AG09309 (cell line): Measurements from ENCODE around the gene RPL9.

Experiments used
- DNase-seq: peaks from one replicate; pipeline ENCODE4 v3.0.0-alpha.2; 2010; ENCODE audit warnings: low read depth
- H3K4me3 ChIP-seq: 2 replicates; pipeline ENCODE4 v1.5.1; 2011; ENCODE audit warnings: mild to moderate bottlenecking, low read depth, low read length, moderate library complexity; ENCODE audit not compliant: control insufficient read depth
- TF ChIP-seq, protein P1 (sequence below): IDR thresholded peaks from 2 replicates; pipeline ENCODE4 v1.5.1; 2011; ENCODE audit warnings: mild to moderate bottlenecking, low read depth, low read length, inconsistent platforms; ENCODE audit not compliant: insufficient read depth, control insufficient read depth; ENCODE audit errors: missing control alignments

RPL9 gene

DNA sequence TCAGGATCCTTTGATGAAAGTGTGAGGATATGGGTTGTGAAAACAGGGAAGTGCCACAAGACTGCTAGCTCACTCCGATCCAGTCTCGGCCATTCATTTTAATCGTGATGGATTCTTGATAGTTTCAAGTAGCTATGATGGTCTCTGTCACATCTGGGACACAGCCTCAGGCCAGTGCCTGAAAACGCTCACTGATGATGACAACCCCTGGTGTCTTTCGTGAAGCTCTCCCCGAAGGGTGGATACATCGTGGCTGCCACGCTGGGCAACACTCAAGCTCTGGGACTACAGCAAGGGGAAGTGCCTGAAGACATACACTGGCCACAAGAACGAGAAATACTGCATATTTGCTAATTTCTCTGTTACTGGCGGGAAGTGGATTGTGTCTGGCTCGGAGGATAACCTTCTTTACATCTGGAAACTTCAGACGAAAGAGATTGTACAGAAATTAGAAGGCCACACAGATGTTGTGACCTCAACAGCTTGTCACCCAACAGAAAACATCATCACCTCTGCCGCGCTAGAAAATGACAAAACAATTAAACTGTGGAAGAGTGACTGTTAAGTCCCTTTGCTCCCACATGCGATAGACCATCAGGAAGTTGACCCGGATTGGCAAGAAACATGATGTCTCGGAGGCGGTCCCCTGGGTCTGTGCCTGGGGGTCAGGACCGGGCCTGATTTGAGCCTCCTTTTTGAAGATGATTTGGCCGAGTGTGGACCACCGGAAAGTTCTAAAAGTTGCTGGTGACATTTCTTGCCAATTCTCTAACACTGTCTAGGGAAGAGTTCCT is 22.4 kb upstream of the RPL9 start:
- DNase-seq: no peak
- TF ChIP-seq, protein P1, sequence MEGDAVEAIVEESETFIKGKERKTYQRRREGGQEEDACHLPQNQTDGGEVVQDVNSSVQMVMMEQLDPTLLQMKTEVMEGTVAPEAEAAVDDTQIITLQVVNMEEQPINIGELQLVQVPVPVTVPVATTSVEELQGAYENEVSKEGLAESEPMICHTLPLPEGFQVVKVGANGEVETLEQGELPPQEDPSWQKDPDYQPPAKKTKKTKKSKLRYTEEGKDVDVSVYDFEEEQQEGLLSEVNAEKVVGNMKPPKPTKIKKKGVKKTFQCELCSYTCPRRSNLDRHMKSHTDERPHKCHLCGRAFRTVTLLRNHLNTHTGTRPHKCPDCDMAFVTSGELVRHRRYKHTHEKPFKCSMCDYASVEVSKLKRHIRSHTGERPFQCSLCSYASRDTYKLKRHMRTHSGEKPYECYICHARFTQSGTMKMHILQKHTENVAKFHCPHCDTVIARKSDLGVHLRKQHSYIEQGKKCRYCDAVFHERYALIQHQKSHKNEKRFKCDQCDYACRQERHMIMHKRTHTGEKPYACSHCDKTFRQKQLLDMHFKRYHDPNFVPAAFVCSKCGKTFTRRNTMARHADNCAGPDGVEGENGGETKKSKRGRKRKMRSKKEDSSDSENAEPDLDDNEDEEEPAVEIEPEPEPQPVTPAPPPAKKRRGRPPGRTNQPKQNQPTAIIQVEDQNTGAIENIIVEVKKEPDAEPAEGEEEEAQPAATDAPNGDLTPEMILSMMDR: no peak
- H3K4me3 ChIP-seq: no peak overlapping the region

DNA sequence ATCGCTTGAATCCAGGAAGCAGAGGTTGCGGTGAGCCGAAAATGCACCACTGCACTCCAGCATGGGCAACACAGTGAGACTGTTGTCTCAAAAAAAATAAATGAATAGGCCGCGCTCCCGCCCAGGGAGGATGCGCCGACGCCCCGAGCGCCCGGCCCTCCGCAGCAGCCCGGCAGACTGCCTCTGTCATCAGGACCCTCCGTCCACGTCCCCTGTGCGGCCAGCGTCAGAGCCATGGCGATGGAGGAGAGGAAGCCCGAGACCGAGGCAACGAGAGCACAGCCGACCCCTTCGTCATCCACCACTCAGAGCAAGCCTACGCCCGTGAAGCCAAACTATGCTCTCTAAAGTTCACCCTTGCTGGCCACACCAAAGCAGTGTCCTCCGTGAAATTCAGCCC is 21.5 kb upstream of the RPL9 start:
- H3K4me3 ChIP-seq: no peak overlapping the region
- DNase-seq: no peak
- TF ChIP-seq, protein P1: no peak

DNA sequence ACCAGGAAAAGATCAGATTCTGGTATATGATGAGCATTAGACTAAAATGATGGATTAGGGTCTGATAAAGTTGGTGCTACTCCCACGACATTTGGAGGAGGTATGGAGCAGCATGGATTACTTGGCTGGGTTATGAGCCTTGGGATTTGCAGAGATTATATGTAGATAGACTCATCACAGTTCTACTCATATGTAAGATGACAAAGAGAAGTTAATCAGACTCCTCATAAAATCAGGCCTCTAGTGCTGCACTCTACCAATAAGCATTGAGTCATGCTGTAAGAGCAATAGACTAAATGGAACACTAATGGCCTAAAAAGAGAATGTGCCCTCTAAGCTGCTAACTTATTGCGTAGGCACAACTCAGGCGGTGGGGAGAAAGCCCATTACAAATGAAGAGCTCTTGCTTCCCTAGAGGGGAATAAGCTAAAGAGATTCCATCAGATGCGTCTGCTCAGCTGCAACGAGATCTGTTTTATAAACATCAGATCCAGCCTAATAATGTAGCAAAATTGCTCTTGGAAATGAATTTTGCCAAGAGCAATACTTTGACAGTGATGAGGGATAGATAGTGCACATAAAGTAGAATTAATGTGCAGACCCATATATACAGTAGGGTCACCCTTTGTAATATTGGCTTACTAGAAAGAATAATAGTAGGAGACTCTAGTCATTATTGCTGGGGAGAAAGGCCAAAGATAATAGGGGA is 17.6 kb upstream of the RPL9 start:
- TF ChIP-seq, protein P1: no peak
- no peak overlapping the region for H3K4me3 ChIP-seq
- no peak for DNase-seq

DNA sequence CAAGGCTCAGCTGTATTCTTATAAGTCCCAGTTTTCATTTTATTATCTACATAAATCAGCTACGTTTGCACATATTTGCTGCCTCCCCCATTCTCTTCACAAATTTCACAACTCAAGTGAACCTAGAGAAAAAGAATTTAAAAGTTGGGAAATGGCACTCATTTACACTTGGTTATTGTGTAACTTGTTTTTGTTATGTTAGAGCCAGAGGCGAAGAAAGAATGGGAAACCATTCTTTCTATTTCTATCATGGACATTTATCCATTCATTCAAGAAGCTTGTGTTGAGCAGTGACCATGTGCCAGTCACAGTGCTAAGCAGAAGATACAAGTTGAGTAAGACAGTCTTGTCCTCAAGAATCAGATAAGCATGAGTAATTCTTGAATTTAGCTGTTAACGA is 13.7 kb upstream of the RPL9 start:
- DNase-seq: no peak
- TF ChIP-seq, protein P1: no peak
- no peak overlapping the region for H3K4me3 ChIP-seq

DNA sequence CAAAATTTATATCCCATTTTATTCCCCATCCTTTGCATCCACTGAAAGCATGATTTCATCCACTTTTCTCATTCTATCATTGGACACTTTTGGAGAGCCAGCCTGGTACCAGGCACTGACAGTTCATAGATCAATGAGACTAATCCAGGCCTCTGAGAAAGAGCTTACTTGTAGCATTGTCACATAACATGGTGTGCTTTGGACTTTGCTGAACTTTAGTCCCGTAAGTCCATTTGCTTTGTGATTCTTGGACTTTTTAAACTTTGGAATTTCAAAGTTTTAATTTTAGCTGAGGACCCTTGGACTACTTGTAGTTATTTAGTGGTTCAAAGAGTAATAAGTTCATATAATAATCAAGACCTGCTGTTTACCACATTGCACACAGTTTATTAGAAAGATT is 11.7 kb upstream of the RPL9 start:
- TF ChIP-seq, protein P1: no peak
- no peak overlapping the region for H3K4me3 ChIP-seq
- no peak for DNase-seq

DNA sequence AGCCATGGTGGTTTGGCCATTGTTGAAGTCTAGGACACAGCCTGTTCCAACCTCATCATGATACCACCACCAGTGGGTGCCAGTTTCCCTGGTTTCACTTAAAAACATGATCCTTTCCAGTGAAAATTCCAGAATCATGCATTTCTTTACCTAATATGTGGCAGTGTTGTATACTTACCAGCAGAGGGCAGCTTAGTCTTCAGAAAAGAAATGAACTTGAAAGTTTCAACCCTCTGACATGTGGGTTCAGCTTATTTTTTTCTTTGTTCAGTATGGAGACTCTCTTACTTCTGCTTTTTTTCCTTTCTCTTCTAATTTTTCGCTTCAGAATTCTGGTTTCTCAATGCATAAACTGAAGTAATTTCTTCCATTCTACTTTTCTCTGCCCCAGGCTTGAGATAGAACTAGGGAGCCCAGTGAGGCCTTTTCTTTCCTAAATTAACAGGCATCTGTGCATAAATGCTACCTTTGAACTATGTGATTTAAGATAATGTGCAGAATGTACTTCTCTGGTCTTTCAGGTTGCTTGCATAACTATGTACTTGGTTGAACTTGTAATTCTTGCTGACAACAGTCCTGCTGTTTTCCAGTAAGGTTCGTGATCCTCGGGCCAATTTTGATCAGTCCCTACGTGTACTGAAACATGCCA is 10.8 kb upstream of the RPL9 start:
- TF ChIP-seq, protein P1: peak; percentile 81
- H3K4me3 ChIP-seq: no peak overlapping the region
- peak; percentile 65 for DNase-seq
